Adrenal gland (tissue), 12 donors: ENCODE results near the gene DAPK2. TPM values are rescaled to one million over a fixed set of nuclear protein-coding genes. Genes with fewer than 3 reads are reported as not detected.

ENCODE experiments used
- DNase-seq, 7 donors: peaks; one replicate each; pipeline ENCODE4 v3.0.0-alpha.2; 2019 to 2020
- H3K27ac ChIP-seq, 5 donors: fragments of 200-600 bp; sonication (generic) in 4 of 5; 1 replicate in 3 of 5; 2 replicates in 2 of 5; pipeline versions ENCODE4 v1.5.1 to v1.8.0; 2016 to 2020; ENCODE audit warnings: mild to moderate bottlenecking in 1 of 5
- H3K27me3 ChIP-seq: fragments of 200-600 bp; 2 replicates; pipeline ENCODE4 v1.8.0; 2021
- H3K36me3 ChIP-seq, 2 donors: fragments of 200-600 bp; replicated peaks in 1 of 2; 1 replicate in 1 of 2; 2 replicates in 1 of 2; pipeline versions ENCODE4 v1.5.1 to v1.8.0; 2018 to 2022
- H3K4me1 ChIP-seq, 2 donors: fragments of 200-600 bp; replicated peaks in 1 of 2; 1 replicate in 1 of 2; 2 replicates in 1 of 2; pipeline versions ENCODE4 v1.5.1 to v1.8.0; 2018 to 2021
- H3K4me3 ChIP-seq, 4 donors: fragments of 200-600 bp; sonication (generic) in 3 of 4; one replicate each; pipeline ENCODE4 v1.5.1; 2016 to 2018
- H3K9me3 ChIP-seq, 3 donors: fragments of 200-600 bp; sonication (generic) in 1 of 3; replicated peaks in 1 of 3; 1 replicate in 2 of 3; 2 replicates in 1 of 3; pipeline versions ENCODE4 v1.5.1 to v1.8.0; 2016 to 2021
- CTCF ChIP-seq, 6 experiments: fragments of 450-650 bp in 4 of 6; fragments of 200-600 bp in 2 of 6; sonication (generic) in 1 of 6; IDR thresholded peaks; 1 replicate in 5 of 6; 2 replicates in 1 of 6; pipeline versions ENCODE4 v1.5.1 to v1.8.0; 2016 to 2021; ENCODE audit warnings: antibody characterized with exemption in 6 of 6, mild to moderate bottlenecking in 2 of 6, moderate library complexity in 1 of 6
- POLR2A ChIP-seq, 2 donors: fragments of 450-650 bp; IDR thresholded peaks; one replicate each; pipeline ENCODE4 v1.6.1; 2017; ENCODE audit warnings: antibody characterized with exemption in 2 of 2, mild to moderate bottlenecking in 2 of 2, moderate library complexity in 1 of 2
- WGBS, 4 donors: extraction: QIAGEN DNeasy Blood & Tissue Kit in 2 of 4; methylation state at CpG; one replicate each; pipeline versions ENCODE4 v1.1.5 to v1.1.7; 2013 to 2017; 5-methylcytosine and 5-hydroxymethylcytosine counted together
- intact Hi-C, 2 donors: fragments of 100-400 bp; cut with DNase I; formaldehyde crosslinking; loops; one replicate each; pipeline versions ENCODE4 v1.14.1 to v1.15.0; 2022 to 2023
- polyA plus RNA-seq, 3 donors: library from polyadenylated mRNA; stranded (reverse); fragments of 200-250 nt in 2 of 3; fragments of 350-450 nt in 1 of 3; fragmentation: Illumina TruSeq in 1 of 3; extraction: RNeasy Lipid Tissue Mini Kit (QIAGEN cat#74804) in 1 of 3; gene quantifications; one replicate each; pipeline ENCODE4 v1.2.3, GENCODE V29; 2013 to 2014
- total RNA-seq, 9 donors: library from RNA; depleted of rRNA in 4 of 9; stranded (reverse); fragments of >200 nt in 4 of 9; fragments of 120-200 nt in 1 of 9; fragmentation: NEBNext Ultra II Directional in 1 of 9; extraction: Animal tissue kit (Norgen Biotek cat#: 25700) in 1 of 9; gene quantifications; one replicate each; pipeline versions ENCODE4 v1.1.0 to v1.2.4, GENCODE V29; 2013 to 2023
- donor health status: healthy with polysubstance abuse.
- donor health status: Bipolar disorder and iron deficiency.
- donor health status: DM: yes; HTN: yes; CAD: no.
- donor health status: DM: no; HTN: no; CAD: no.
- donor health status: DM: no; HTN: no; CAD: no.
- donor health status: DM: yes; HTN: yes; CAD: no.

The DAPK2 gene
- total and polyA plus RNA-seq, 12 donors = 0.97 to 8.7 (median 6.1) TPM

- Histone ChIP-seq H3K27me3 (no peaks in the 10 kb centered on the region), H3K4me1 (no peaks in the 10 kb centered on the region), H3K9me3 (no peaks in the 10 kb centered on the region), H3K4me3 (no peak overlapping the region), H3K36me3 (no peaks in the 10 kb centered on the region), H3K27ac (no peak overlapping the region)
- TF ChIP-seq CTCF (IDR thresholded peaks at IDR 0.05) = no peak
- TF ChIP-seq POLR2A (IDR thresholded peaks at IDR 0.05) = no peak
- WGBS, 4 donors = 63 to 75% (median 65%) methylated on average over 4 of the region's 4 CpGs
- intact Hi-C loops = no loop called here
- DNase-seq = no peak
Measured at GRCh38 chr15:63874616-63875015, 171.7 kb downstream of the DAPK2 start.

- H3K4me1 ChIP-seq = no peaks in the 10 kb centered on the region
- no peak for DNase-seq
- no peaks in the 10 kb centered on the region for H3K36me3 ChIP-seq
- no peaks in the 10 kb centered on the region for H3K27me3 ChIP-seq
- intact Hi-C loops = no loop called here
- H3K9me3 ChIP-seq = no peaks in the 10 kb centered on the region
- no peak overlapping the region for H3K4me3 ChIP-seq
- TF ChIP-seq CTCF (IDR thresholded peaks at IDR 0.05) = no peak
- TF ChIP-seq POLR2A (IDR thresholded peaks at IDR 0.05) = no peak
- 87 to 89% (median 88%) methylated on average over 8 of the region's 8 CpGs for WGBS, 4 donors
- no peak overlapping the region for H3K27ac ChIP-seq
Measured at GRCh38 chr15:63872759-63873510, 173.3 kb downstream of the DAPK2 start.

GRCh38 chr15:63870487-63871209, 175.6 kb downstream of the DAPK2 start:
- DNase-seq = peak; percentile 49 to 66 (median 58)
- Histone ChIP-seq H3K27me3 (no peaks in the 10 kb centered on the region), H3K9me3 (no peaks in the 10 kb centered on the region), H3K4me3 (no peak overlapping the region), H3K36me3 (no peaks in the 10 kb centered on the region), H3K27ac (no peak overlapping the region), H3K4me1 (no peaks in the 10 kb centered on the region)
- 54 to 67% (median 64%) methylated on average over 5 to 6 of the region's 6 CpGs for whole genome bisulfite sequencing, 4 donors
- intact Hi-C loops = no loop called here
- TF ChIP-seq CTCF (IDR thresholded peaks at IDR 0.05) (no peak), POLR2A (IDR thresholded peaks at IDR 0.05) (no peak)

- TF ChIP-seq CTCF (IDR thresholded peaks at IDR 0.05) (no peak), POLR2A (IDR thresholded peaks at IDR 0.05) (no peak)
- Histone ChIP-seq H3K27me3 (no peaks in the 10 kb centered on the region), H3K4me1 (no peaks in the 10 kb centered on the region), H3K36me3 (no peaks in the 10 kb centered on the region), H3K4me3 (no peak overlapping the region), H3K9me3 (no peaks in the 10 kb centered on the region), H3K27ac (no peak overlapping the region)
- WGBS, 4 donors = 49 to 55% (median 51%) methylated on average over 2 of the region's 2 CpGs
- intact Hi-C loops = no loop called here
- DNase-seq = no peak
Measured at GRCh38 chr15:63870043-63870394, 176.3 kb downstream of the DAPK2 start.
